CD4-positive, alpha-beta T cell treated with Interleukin-6 at 100 ng/mL for 8 hours (primary cell): ENCODE results near the gene POLR2B.
"Not testable (repeated sequence)": the region's sequence is repeated elsewhere in the genome, so short reads cannot be mapped to it uniquely, and the experiment has no call there.

Experiments
- DNase-seq: peaks from one replicate; pipeline ENCODE4 v3.0.0-alpha.2; 2020; ENCODE audit warnings: mixed read lengths, low spot score

POLR2B gene

GRCh38 chr4:57053508-57053907, 74.8 kb downstream of the POLR2B start:
- no peak for DNase-seq

GRCh38 chr4:57055886-57056285, 77.2 kb downstream of the POLR2B start:
- DNase-seq = no peak

GRCh38 chr4:57059890-57060716, 81.4 kb downstream of the POLR2B start:
- DNase-seq = no peak

- not testable (repeated sequence) for DNase-seq
Measured at GRCh38 chr4:57060717-57061067, 82.0 kb downstream of the POLR2B start.

- no peak for DNase-seq
Measured at GRCh38 chr4:57061395-57061794, 82.7 kb downstream of the POLR2B start.

GRCh38 chr4:57063518-57063917, 84.8 kb downstream of the POLR2B start:
- DNase-seq = no peak

GRCh38 chr4:57064120-57064519, 85.4 kb downstream of the POLR2B start:
- no peak for DNase-seq

- no peak for DNase-seq
Measured at GRCh38 chr4:57064811-57065711, 86.4 kb downstream of the POLR2B start.

GRCh38 chr4:57065730-57066482, 87.2 kb downstream of the POLR2B start:
- DNase-seq = no peak

- DNase-seq = no peak
Measured at GRCh38 chr4:57068237-57068981, 89.7 kb downstream of the POLR2B start.

- DNase-seq = no peak
Measured at GRCh38 chr4:57070461-57070860, 91.8 kb downstream of the POLR2B start.

GRCh38 chr4:57071326-57071725, 92.6 kb downstream of the POLR2B start:
- no peak for DNase-seq

GRCh38 chr4:57073559-57073958, 94.9 kb downstream of the POLR2B start:
- DNase-seq = no peak

GRCh38 chr4:57074744-57075143, 96.0 kb downstream of the POLR2B start:
- no peak for DNase-seq

GRCh38 chr4:57075367-57075766, 96.7 kb downstream of the POLR2B start:
- DNase-seq = no peak

GRCh38 chr4:57076646-57077045, 98.0 kb downstream of the POLR2B start:
- no peak for DNase-seq

- no peak for DNase-seq
Measured at GRCh38 chr4:57077550-57078343, 99.1 kb downstream of the POLR2B start.

GRCh38 chr4:57078685-57079521, 100.2 kb downstream of the POLR2B start:
- no peak for DNase-seq
